ENCODE results near the gene RGP1. TPM values are rescaled to one million over a fixed set of nuclear protein-coding genes. Genes with fewer than 3 reads are reported as not detected.

The RGP1 gene
- total RNA-seq, 2 donors from 2014 or later = 24.6 to 30.1 TPM

- peaks cover 8% of the 10 kb centered on the region for H3K4me1 Mint-ChIP-seq
- Histone ChIP-seq H3K27me3 (ENCODE audit: control insufficient read depth, insufficient read depth, low read length, poor library complexity, severe bottlenecking) (no peaks in the 10 kb centered on the region), H3K27ac (ENCODE audit: low read depth, low read length) (no peak overlapping the region), H3K4me1 (ENCODE audit: control insufficient read depth, insufficient read depth, low read length) (no peaks in the 10 kb centered on the region), H3K9me3 (ENCODE audit: control insufficient read depth, low read length) (no peaks in the 10 kb centered on the region), H3K9ac (ENCODE audit: extremely low read depth, low read length, poor library complexity, severe bottlenecking) (no peak overlapping the region), H3K36me3 (ENCODE audit: control insufficient read depth, insufficient read depth, low read length) (peaks cover 23% of the 10 kb centered on the region), H3K4me3 (ENCODE audit: low read length) (peak overlapping the region; percentile 85)
- H3K36me3 Mint-ChIP-seq (ENCODE audit: low read depth) = peaks cover 15% of the 10 kb centered on the region
- 83 to 86% methylated on average over 2 to 3 of the region's 3 CpGs for WGBS, 2 experiments (ENCODE audit: insufficient coverage in 1 of 2, insufficient read length in 1 of 2)
- H3K27ac Mint-ChIP-seq = no peak overlapping the region
- H3K4me3 Mint-ChIP-seq = peak overlapping the region; percentile 95
- no peak for TF ChIP-seq CTCF (conservative IDR thresholded peaks at IDR 0.05)
- H3K27me3 Mint-ChIP-seq (ENCODE audit: insufficient read depth) = no peaks in the 10 kb centered on the region
- H3K9me3 Mint-ChIP-seq = no peaks in the 10 kb centered on the region
- DNase-seq = no peak
Observed at GRCh38 chr9:35758475-35759050, 9.5 kb downstream of the RGP1 start.

GRCh38 chr9:35759795-35760194 is 10.7 kb downstream of the RGP1 start:
- Histone ChIP-seq H3K4me1 (ENCODE audit: control insufficient read depth, insufficient read depth, low read length) (no peaks in the 10 kb centered on the region), H3K9me3 (ENCODE audit: control insufficient read depth, low read length) (no peaks in the 10 kb centered on the region), H3K36me3 (ENCODE audit: control insufficient read depth, insufficient read depth, low read length) (peaks cover 11% of the 10 kb centered on the region), H3K27ac (ENCODE audit: low read depth, low read length) (no peak overlapping the region), H3K4me3 (ENCODE audit: low read length) (no peak overlapping the region), H3K9ac (ENCODE audit: extremely low read depth, low read length, poor library complexity, severe bottlenecking) (no peak overlapping the region), H3K27me3 (ENCODE audit: control insufficient read depth, insufficient read depth, low read length, poor library complexity, severe bottlenecking) (no peaks in the 10 kb centered on the region)
- H3K9me3 Mint-ChIP-seq = no peaks in the 10 kb centered on the region
- WGBS, 2 experiments (ENCODE audit: insufficient coverage in 1 of 2, insufficient read length in 1 of 2) = 95 to 96% methylated on average over 4 of the region's 4 CpGs
- no peak for TF ChIP-seq CTCF (conservative IDR thresholded peaks at IDR 0.05)
- H3K36me3 Mint-ChIP-seq (ENCODE audit: low read depth) = peaks cover 7% of the 10 kb centered on the region
- no peak overlapping the region for H3K27ac Mint-ChIP-seq
- H3K4me1 Mint-ChIP-seq = peaks cover 8% of the 10 kb centered on the region
- no peak overlapping the region for H3K4me3 Mint-ChIP-seq
- no peak for DNase-seq
- no peaks in the 10 kb centered on the region for H3K27me3 Mint-ChIP-seq (ENCODE audit: insufficient read depth)

- Histone ChIP-seq H3K4me3 (ENCODE audit: low read length) (no peak overlapping the region), H3K9ac (ENCODE audit: extremely low read depth, low read length, poor library complexity, severe bottlenecking) (no peak overlapping the region), H3K36me3 (ENCODE audit: control insufficient read depth, insufficient read depth, low read length) (peaks cover 5% of the 10 kb centered on the region), H3K9me3 (ENCODE audit: control insufficient read depth, low read length) (no peaks in the 10 kb centered on the region), H3K27me3 (ENCODE audit: control insufficient read depth, insufficient read depth, low read length, poor library complexity, severe bottlenecking) (no peaks in the 10 kb centered on the region), H3K27ac (ENCODE audit: low read depth, low read length) (no peak overlapping the region), H3K4me1 (ENCODE audit: control insufficient read depth, insufficient read depth, low read length) (no peaks in the 10 kb centered on the region)
- WGBS, 2 experiments (ENCODE audit: insufficient coverage in 1 of 2, insufficient read length in 1 of 2) = 90 to 100% methylated on average over 1 to 2 of the region's 2 CpGs
- Mint-ChIP-seq H3K27ac (no peak overlapping the region), H3K4me3 (no peak overlapping the region), H3K27me3 (ENCODE audit: insufficient read depth) (no peaks in the 10 kb centered on the region), H3K4me1 (peaks cover 8% of the 10 kb centered on the region), H3K36me3 (ENCODE audit: low read depth) (no peaks in the 10 kb centered on the region), H3K9me3 (no peaks in the 10 kb centered on the region)
- no peak for TF ChIP-seq CTCF (conservative IDR thresholded peaks at IDR 0.05)
- DNase-seq = no peak
Observed at GRCh38 chr9:35760651-35761050, 11.6 kb downstream of the RGP1 start.

Data from endodermal cell (in vitro differentiated cells).